K562 (cell line): ENCODE results near the gene MEOX1. TPM values are rescaled to one million over a fixed set of nuclear protein-coding genes. Genes with fewer than 3 reads are reported as not detected.

Experiments
- ATAC-seq: fragments of 200-7000 bp; cut with Tn5 transposase; 3 replicates; pipeline ENCODE4 v1.9.1; 2020; ENCODE audit warnings: moderate library complexity
- BruUV-seq: library from RNA; stranded (reverse); fragments of 400-500 nt; replicated peaks from 2 replicates; lab custom pipeline; 2021; lab: Mats Ljungman, UMichigan
- CTCF ChIA-PET: fragments of 300-600 bp; formaldehyde crosslinking; extraction: SDS; loops from one replicate; lab custom pipeline; 2021; ENCODE audit warnings: low intra/inter-chr PET ratio; lab: Yijun Ruan, JAX
- POLR2A ChIA-PET: fragments of 300-600, 350-650 bp; sonication (Branson Sonifier 250); formaldehyde crosslinking; extraction: SDS; loops from one replicate; lab custom pipeline; 2021; ENCODE audit warnings: antibody characterized with exemption, inconsistent platforms; lab: Yijun Ruan, JAX
- DNase-seq, 4 experiments: peaks; one replicate each; pipeline versions ENCODE4 v3.0.0 to v3.0.0-alpha.2; 2011 to 2018; ENCODE audit warnings: low spot score in 3 of 4, mixed read lengths in 3 of 4; ENCODE audit errors: extremely low read depth in 1 of 4
- FAIRE-seq: peaks from 2 replicates; lab custom pipeline; 2011; peaks lifted over from hg19 to GRCh38; lab: Jason Lieb, UNC
- H2AFZ ChIP-seq: 2 replicates; pipeline ENCODE4 v1.6.0; 2011; ENCODE audit warnings: low read depth, low read length, control low read depth, inconsistent platforms
- H3K27ac ChIP-seq: fragments of 200-600 bp; 3 replicates; pipeline ENCODE4 v1.8.0; 2011; ENCODE audit warnings: low read depth, mild to moderate bottlenecking, control low read depth, inconsistent platforms, low read length, moderate library complexity, mixed read lengths; ENCODE audit errors: extremely low read depth
- H3K27me3 ChIP-seq, 2 experiments: fragments of 300-600 bp in 1 of 2; 2 replicates in 1 of 2; 3 replicates in 1 of 2; pipeline versions ENCODE4 v1.6.0 to v1.8.0; 2011; ENCODE audit warnings: inconsistent platforms in 2 of 2, low read length in 2 of 2, mild to moderate bottlenecking in 1 of 2, mixed read lengths in 1 of 2, moderate library complexity in 1 of 2; ENCODE audit not compliant: control insufficient read depth in 2 of 2, insufficient read depth in 2 of 2
- H3K36me3 ChIP-seq: fragments of 300-600 bp; 3 replicates; pipeline ENCODE4 v1.8.0; 2011; ENCODE audit warnings: mild to moderate bottlenecking, low read length, inconsistent platforms; ENCODE audit not compliant: control insufficient read depth, insufficient read depth
- H3K4me1 ChIP-seq, 2 experiments: fragments of 200-600 bp in 1 of 2; replicated peaks in 1 of 2; 2 replicates in 1 of 2; 3 replicates in 1 of 2; pipeline versions ENCODE4 v1.5.1 to v1.8.0; 2011; ENCODE audit warnings: inconsistent platforms in 2 of 2, low read length in 2 of 2, mild to moderate bottlenecking in 1 of 2, mixed read lengths in 1 of 2, moderate library complexity in 1 of 2; ENCODE audit not compliant: control insufficient read depth in 2 of 2, insufficient read depth in 2 of 2
- H3K4me2 ChIP-seq: 2 replicates; pipeline ENCODE4 v1.6.1; 2011; ENCODE audit warnings: low read length, control low read depth, inconsistent platforms, mixed read lengths; ENCODE audit not compliant: insufficient read depth
- H3K4me3 ChIP-seq: fragments of 200-600 bp; sonication (generic), shearing (Covaris generic); 2 replicates; pipeline ENCODE4 v1.5.1; 2016; ENCODE audit warnings: control low read depth, inconsistent platforms
- H3K79me2 ChIP-seq: fragments of 200-600 bp; 3 replicates; pipeline ENCODE4 v1.8.0; 2011; ENCODE audit warnings: low read length, inconsistent platforms; ENCODE audit not compliant: control insufficient read depth, insufficient read depth
- H3K9ac ChIP-seq, 2 experiments: 2 replicates each; pipeline versions ENCODE4 v1.6.0 to v1.6.1; 2011; ENCODE audit warnings: low read depth in 2 of 2, low read length in 2 of 2, control low read depth in 1 of 2, inconsistent platforms in 1 of 2, mild to moderate bottlenecking in 1 of 2, mixed read lengths in 1 of 2; ENCODE audit not compliant: insufficient read depth in 1 of 2
- H3K9me1 ChIP-seq: one replicate; pipeline ENCODE4 v1.6.0; 2011; ENCODE audit warnings: inconsistent platforms, mild to moderate bottlenecking, low read length, moderate library complexity; ENCODE audit not compliant: control insufficient read depth, insufficient read depth
- H3K9me3 ChIP-seq: replicated peaks from 2 replicates; pipeline ENCODE4 v1.5.1; 2011; ENCODE audit warnings: low read depth, low read length, inconsistent platforms; ENCODE audit not compliant: control insufficient read depth, insufficient read depth
- H4K20me1 ChIP-seq: replicated peaks from 2 replicates; pipeline ENCODE4 v1.6.1; 2011; ENCODE audit warnings: low read length, inconsistent platforms, mixed read lengths; ENCODE audit not compliant: control insufficient read depth, insufficient read depth
- ARHGAP35 ChIP-seq: fragments of 450-650 bp; IDR thresholded peaks from 2 replicates; pipeline ENCODE4 v1.6.1; 2018; ENCODE audit not compliant: partially characterized antibody
- CAMTA2 ChIP-seq: fragments of 250-450 bp; sonication (Bioruptor Pico); conservative IDR thresholded peaks from 2 replicates; pipeline ENCODE4 v1.5.1; 2022
- CC2D1A ChIP-seq: fragments of 450-650 bp; IDR thresholded peaks from 2 replicates; pipeline ENCODE4 v1.6.1; 2017; ENCODE audit warnings: mild to moderate bottlenecking
- CREB3 ChIP-seq: fragments of 450-650 bp; conservative IDR thresholded peaks from 2 replicates; pipeline ENCODE4 v1.6.1; 2016; ENCODE audit warnings: missing genetic modification characterization, low read depth, mild to moderate bottlenecking, missing compliant biosample characterization, moderate library complexity
- RBM25 ChIP-seq: fragments of 200-400 bp; formaldehyde crosslinking; IDR thresholded peaks from 2 replicates; pipeline ENCODE4 v1.6.1; 2018; ENCODE audit warnings: low read length, low read depth, moderate library complexity; ENCODE audit not compliant: severe bottlenecking
- YY1 ChIP-seq, 3 experiments: IDR thresholded peaks; 2 replicates each; pipeline ENCODE4 v1.6.1; 2011; ENCODE audit warnings: low read length in 2 of 3, mild to moderate bottlenecking in 2 of 3, moderate library complexity in 2 of 3, borderline replicate concordance in 1 of 3, control low read depth in 1 of 3, low read depth in 1 of 3; ENCODE audit not compliant: insufficient read depth in 3 of 3, insufficient replicate concordance in 2 of 3, control insufficient read depth in 1 of 3, insufficient read length in 1 of 3; ENCODE audit errors: extremely low read depth in 1 of 3
- ZBTB17 ChIP-seq: fragments of 450-650 bp; formaldehyde crosslinking; IDR thresholded peaks from 2 replicates; pipeline ENCODE4 v1.4.0; 2020; ENCODE audit warnings: mild to moderate bottlenecking
- WGBS: fragments of 100-300 bp; shearing (Covaris generic); methylation state at CpG from one replicate; pipeline ENCODE4 v1.1.6; 2016; ENCODE audit warnings: low coverage, mixed read lengths; ENCODE audit not compliant: insufficient coverage; ENCODE audit errors: missing lambda C conversion rate; 5-methylcytosine and 5-hydroxymethylcytosine counted together
- in situ Hi-C: fragments of 300-500 bp; cut with MboI; formaldehyde crosslinking; loops from 4 replicates; pipeline ENCODE4 v1.15.0; 2018; ENCODE audit warnings: inconsistent platforms, mixed read lengths
- intact Hi-C: fragments of 100-400 bp; cut with micrococcal nuclease; formaldehyde crosslinking; loops from 2 replicates; pipeline ENCODE4 v1.14.2; 2022
- polyA plus RNA-seq, 8 experiments: library from polyadenylated mRNA; depleted of rRNA in 4 of 8; stranded (reverse) in 5 of 8; unstranded in 3 of 8; fragments of >200 nt; fragmentation: Nextera tagmentation in 2 of 8; fragmentation: Illumina TruSeq in 1 of 8; extraction: Ambion mirVana in 2 of 8; extraction: Trizol in 1 of 8; gene quantifications; 2 replicates each; pipeline versions ENCODE4 v1.2.1 to v1.2.3, GENCODE V29; 2011 to 2014; ENCODE audit warnings: inconsistent platforms in 1 of 8, missing spikeins in 1 of 8
- total RNA-seq, 7 experiments: library from RNA; depleted of rRNA in 6 of 7; stranded (reverse); fragments of >200 nt in 6 of 7; fragmentation: Illumina TruSeq in 2 of 7; extraction: Trizol in 2 of 7; gene quantifications; 2 replicates each; pipeline versions ENCODE4 v1.2.1 to v1.2.3, GENCODE V29; 2011 to 2021; ENCODE audit warnings: low replicate concordance in 1 of 7
- TF ChIP-seq, protein P1 (sequence below): fragments of 250-450 bp; sonication (Bioruptor Pico); IDR thresholded peaks from 2 replicates; pipeline ENCODE4 v1.4.0; 2020
- TF ChIP-seq, protein P2 (sequence below): fragments of 200-800 bp; sonication (Bioruptor generic); IDR thresholded peaks from 2 replicates; pipeline ENCODE4 v1.6.1; 2017; ENCODE audit warnings: missing genetic modification characterization, missing compliant biosample characterization
- TF ChIP-seq, protein P3 (sequence below): sonication (generic); formaldehyde crosslinking; IDR thresholded peaks from 2 replicates; pipeline ENCODE4 v1.8.0; 2022; ENCODE audit warnings: mild to moderate bottlenecking, missing genetic modification reagents

MEOX1 gene
- total and polyA plus RNA-seq, 9 of the 15 experiments (the other 6 are each of a cell fraction or from before 2014, with no cell fraction given), result not detected

GRCh38 chr17:43619705-43620104 is 42.0 kb downstream of the MEOX1 start (continued):
- TF ChIP-seq, protein P1, sequence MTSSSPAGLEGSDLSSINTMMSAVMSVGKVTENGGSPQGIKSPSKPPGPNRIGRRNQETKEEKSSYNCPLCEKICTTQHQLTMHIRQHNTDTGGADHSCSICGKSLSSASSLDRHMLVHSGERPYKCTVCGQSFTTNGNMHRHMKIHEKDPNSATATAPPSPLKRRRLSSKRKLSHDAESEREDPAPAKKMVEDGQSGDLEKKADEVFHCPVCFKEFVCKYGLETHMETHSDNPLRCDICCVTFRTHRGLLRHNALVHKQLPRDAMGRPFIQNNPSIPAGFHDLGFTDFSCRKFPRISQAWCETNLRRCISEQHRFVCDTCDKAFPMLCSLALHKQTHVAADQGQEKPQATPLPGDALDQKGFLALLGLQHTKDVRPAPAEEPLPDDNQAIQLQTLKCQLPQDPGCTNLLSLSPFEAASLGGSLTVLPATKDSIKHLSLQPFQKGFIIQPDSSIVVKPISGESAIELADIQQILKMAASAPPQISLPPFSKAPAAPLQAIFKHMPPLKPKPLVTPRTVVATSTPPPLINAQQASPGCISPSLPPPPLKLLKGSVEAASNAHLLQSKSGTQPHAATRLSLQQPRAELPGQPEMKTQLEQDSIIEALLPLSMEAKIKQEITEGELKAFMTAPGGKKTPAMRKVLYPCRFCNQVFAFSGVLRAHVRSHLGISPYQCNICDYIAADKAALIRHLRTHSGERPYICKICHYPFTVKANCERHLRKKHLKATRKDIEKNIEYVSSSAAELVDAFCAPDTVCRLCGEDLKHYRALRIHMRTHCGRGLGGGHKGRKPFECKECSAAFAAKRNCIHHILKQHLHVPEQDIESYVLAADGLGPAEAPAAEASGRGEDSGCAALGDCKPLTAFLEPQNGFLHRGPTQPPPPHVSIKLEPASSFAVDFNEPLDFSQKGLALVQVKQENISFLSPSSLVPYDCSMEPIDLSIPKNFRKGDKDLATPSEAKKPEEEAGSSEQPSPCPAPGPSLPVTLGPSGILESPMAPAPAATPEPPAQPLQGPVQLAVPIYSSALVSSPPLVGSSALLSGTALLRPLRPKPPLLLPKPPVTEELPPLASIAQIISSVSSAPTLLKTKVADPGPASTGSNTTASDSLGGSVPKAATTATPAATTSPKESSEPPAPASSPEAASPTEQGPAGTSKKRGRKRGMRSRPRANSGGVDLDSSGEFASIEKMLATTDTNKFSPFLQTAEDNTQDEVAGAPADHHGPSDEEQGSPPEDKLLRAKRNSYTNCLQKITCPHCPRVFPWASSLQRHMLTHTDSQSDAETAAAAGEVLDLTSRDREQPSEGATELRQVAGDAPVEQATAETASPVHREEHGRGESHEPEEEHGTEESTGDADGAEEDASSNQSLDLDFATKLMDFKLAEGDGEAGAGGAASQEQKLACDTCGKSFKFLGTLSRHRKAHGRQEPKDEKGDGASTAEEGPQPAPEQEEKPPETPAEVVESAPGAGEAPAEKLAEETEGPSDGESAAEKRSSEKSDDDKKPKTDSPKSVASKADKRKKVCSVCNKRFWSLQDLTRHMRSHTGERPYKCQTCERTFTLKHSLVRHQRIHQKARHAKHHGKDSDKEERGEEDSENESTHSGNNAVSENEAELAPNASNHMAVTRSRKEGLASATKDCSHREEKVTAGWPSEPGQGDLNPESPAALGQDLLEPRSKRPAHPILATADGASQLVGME (CRISPR knock-in tag), result no peak
- TF ChIP-seq CREB3 (tag), result no peak

GRCh38 chr17:43618276-43618675 is 43.4 kb downstream of the MEOX1 start:
- in situ Hi-C loops (no loop called here), intact Hi-C loops (no loop called here)
- H3K27me3 ChIP-seq, result peaks cover 15 to 36% of the 10 kb centered on the region in 2 experiments; a peak in 4 of 5 replicates
- H4K20me1 ChIP-seq, result no peaks in the 10 kb centered on the region
- no peak overlapping the region for H3K4me3 ChIP-seq
- WGBS, result 0% methylated on average over 8 of the region's 8 CpGs
- peaks cover 0 to 11% of the 10 kb centered on the region in 2 experiments; a peak in 1 of 5 replicates for H3K4me1 ChIP-seq
- DNase-seq (no peak), FAIRE-seq (no peak), ATAC-seq (no peak)
- H3K36me3 ChIP-seq, result no peaks in the 10 kb centered on the region
- H3K4me2 ChIP-seq, result no peak overlapping the region
- H3K9me3 ChIP-seq, result no peaks in the 10 kb centered on the region
- H2AFZ ChIP-seq, result no peak overlapping the region
- no TSS peak for BruUV-seq
- no peak overlapping the region for H3K9ac ChIP-seq
- no peaks in the 10 kb centered on the region for H3K79me2 ChIP-seq
- CTCF ChIA-PET, result no interaction called here
- H3K27ac ChIP-seq, result no peak overlapping the region
- no peaks in the 10 kb centered on the region for H3K9me1 ChIP-seq
- POLR2A ChIA-PET, result no interaction called here
- TF ChIP-seq, protein P2, sequence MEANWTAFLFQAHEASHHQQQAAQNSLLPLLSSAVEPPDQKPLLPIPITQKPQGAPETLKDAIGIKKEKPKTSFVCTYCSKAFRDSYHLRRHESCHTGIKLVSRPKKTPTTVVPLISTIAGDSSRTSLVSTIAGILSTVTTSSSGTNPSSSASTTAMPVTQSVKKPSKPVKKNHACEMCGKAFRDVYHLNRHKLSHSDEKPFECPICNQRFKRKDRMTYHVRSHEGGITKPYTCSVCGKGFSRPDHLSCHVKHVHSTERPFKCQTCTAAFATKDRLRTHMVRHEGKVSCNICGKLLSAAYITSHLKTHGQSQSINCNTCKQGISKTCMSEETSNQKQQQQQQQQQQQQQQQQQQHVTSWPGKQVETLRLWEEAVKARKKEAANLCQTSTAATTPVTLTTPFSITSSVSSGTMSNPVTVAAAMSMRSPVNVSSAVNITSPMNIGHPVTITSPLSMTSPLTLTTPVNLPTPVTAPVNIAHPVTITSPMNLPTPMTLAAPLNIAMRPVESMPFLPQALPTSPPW, result no peak
- TF ChIP-seq, protein P3, sequence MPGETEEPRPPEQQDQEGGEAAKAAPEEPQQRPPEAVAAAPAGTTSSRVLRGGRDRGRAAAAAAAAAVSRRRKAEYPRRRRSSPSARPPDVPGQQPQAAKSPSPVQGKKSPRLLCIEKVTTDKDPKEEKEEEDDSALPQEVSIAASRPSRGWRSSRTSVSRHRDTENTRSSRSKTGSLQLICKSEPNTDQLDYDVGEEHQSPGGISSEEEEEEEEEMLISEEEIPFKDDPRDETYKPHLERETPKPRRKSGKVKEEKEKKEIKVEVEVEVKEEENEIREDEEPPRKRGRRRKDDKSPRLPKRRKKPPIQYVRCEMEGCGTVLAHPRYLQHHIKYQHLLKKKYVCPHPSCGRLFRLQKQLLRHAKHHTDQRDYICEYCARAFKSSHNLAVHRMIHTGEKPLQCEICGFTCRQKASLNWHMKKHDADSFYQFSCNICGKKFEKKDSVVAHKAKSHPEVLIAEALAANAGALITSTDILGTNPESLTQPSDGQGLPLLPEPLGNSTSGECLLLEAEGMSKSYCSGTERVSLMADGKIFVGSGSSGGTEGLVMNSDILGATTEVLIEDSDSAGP, result no peak
- TF ChIP-seq RBM25 (no peak), CAMTA2 (CRISPR knock-in tag) (no peak), CC2D1A (no peak), ZBTB17 (no peak), ARHGAP35 (no peak), YY1 (IDR thresholded peaks at IDR 0.05; ENCODE audit: borderline replicate concordance in 1 of 3, control insufficient read depth in 1 of 3, extremely low read depth in 1 of 3, insufficient read depth in 3 of 3, insufficient read length in 1 of 3, insufficient replicate concordance in 2 of 3, low read depth in 1 of 3, low read length in 2 of 3) (no peak)
